Erythroblast (primary cell): ENCODE results near the gene LAIR1.

Experiments
- GATA1 ChIP-seq: IDR thresholded peaks from 2 replicates; pipeline ENCODE4 v1.6.1; 2011; ENCODE audit warnings: low read depth, mild to moderate bottlenecking, control low read depth, low read length, moderate library complexity
- POLR2A ChIP-seq: IDR thresholded peaks from 2 replicates; pipeline ENCODE4 v1.6.1; 2011; ENCODE audit warnings: mild to moderate bottlenecking, low read length

- TF ChIP-seq POLR2A (no peak), GATA1 (no peak)
These were observed 29.6 kb downstream of the LAIR1 start for GRCh38 chr19:54335164-54335563.
